Heart left ventricle (tissue), 13 donors: ENCODE data around the gene SPDYE3.

Experiments used
- POLR2A ChIP-seq, 2 donors: fragments of 450-650 bp; IDR thresholded peaks; one replicate each; pipeline ENCODE4 v1.6.1; 2017; ENCODE audit warnings: antibody characterized with exemption in 2 of 2, mild to moderate bottlenecking in 2 of 2, moderate library complexity in 2 of 2
- TF ChIP-seq, protein P1 (sequence below), 12 donors: fragments of 200-600 bp; sonication (generic) in 4 of 12; IDR thresholded peaks; one replicate each; pipeline versions ENCODE4 v1.5.0 to v1.8.0; 2018 to 2022; ENCODE audit warnings: antibody characterized with exemption in 12 of 12, mild to moderate bottlenecking in 5 of 12
- donor health status: ischemic (EF 13 %, LVEDD 7.1; RV severe dilation, severe dysfunction).
- donor health status: DM: no; HTN: yes; CAD: no.
- donor health status: DM: no; HTN: no; CAD: no.
- donor health status: ischemic (EF 25% LVEDD 6.9; RV normal size, moderate dysfunction).
- donor health status: ischemic (EF 25% LVEDD 5.7; RV mildly dilated, moderate dysfunction).
- donor health status: ischemic (EF 35%, LVEDD 5.7; RV mildly dilated, moderate dysfunction).
- donor health status: nonischemic (EF 11% LVEDD 7.7; RV severe dilation, severe dysfunction).
- donor health status: DM: yes; HTN: yes; CAD: no.
- donor health status: PGD.
- donor health status: ischemic (EF 29% LVEDD 5.4; RV normal size, mild dysfunction).
- donor health status: nonischemic (EF 23%, LVEDD 6.1; RV moderate dilation, normal function).

GRCh38 chr7:100346921-100347320 is 39.4 kb downstream of the SPDYE3 start:
- no peak for TF ChIP-seq POLR2A (IDR thresholded peaks at IDR 0.05)
- TF ChIP-seq, protein P1, sequence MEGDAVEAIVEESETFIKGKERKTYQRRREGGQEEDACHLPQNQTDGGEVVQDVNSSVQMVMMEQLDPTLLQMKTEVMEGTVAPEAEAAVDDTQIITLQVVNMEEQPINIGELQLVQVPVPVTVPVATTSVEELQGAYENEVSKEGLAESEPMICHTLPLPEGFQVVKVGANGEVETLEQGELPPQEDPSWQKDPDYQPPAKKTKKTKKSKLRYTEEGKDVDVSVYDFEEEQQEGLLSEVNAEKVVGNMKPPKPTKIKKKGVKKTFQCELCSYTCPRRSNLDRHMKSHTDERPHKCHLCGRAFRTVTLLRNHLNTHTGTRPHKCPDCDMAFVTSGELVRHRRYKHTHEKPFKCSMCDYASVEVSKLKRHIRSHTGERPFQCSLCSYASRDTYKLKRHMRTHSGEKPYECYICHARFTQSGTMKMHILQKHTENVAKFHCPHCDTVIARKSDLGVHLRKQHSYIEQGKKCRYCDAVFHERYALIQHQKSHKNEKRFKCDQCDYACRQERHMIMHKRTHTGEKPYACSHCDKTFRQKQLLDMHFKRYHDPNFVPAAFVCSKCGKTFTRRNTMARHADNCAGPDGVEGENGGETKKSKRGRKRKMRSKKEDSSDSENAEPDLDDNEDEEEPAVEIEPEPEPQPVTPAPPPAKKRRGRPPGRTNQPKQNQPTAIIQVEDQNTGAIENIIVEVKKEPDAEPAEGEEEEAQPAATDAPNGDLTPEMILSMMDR (IDR thresholded peaks at IDR 0.05), result no peak
